BLaER1 treated with 17β-estradiol and CSF1 and Interleukin-3, amounts not matched to agents 10 nM and 100 nM (cell line): Measurements from ENCODE around the gene ASB1.

ENCODE experiments used
- H3K27ac ChIP-seq, 11 experiments: shearing (Covaris generic); formaldehyde crosslinking; 2 replicates each; pipeline ENCODE4 v1.8.1; 2022
- H3K27me3 ChIP-seq, 11 experiments: shearing (Covaris generic); formaldehyde crosslinking; 2 replicates each; pipeline ENCODE4 v1.8.1; 2022
- H3K36me3 ChIP-seq, 11 experiments: shearing (Covaris generic); formaldehyde crosslinking; 2 replicates each; pipeline ENCODE4 v1.8.1; 2022
- H3K4me1 ChIP-seq, 10 experiments: shearing (Covaris generic); formaldehyde crosslinking; 2 replicates each; pipeline ENCODE4 v1.8.1; 2022
- H3K4me2 ChIP-seq, 11 experiments: shearing (Covaris generic); formaldehyde crosslinking; 2 replicates each; pipeline ENCODE4 v1.8.1; 2022
- H3K4me3 ChIP-seq, 10 experiments: shearing (Covaris generic); formaldehyde crosslinking; 2 replicates each; pipeline ENCODE4 v1.8.1; 2022
- H3K9ac ChIP-seq, 11 experiments: shearing (Covaris generic); formaldehyde crosslinking; 2 replicates each; pipeline ENCODE4 v1.8.1; 2022
- H3K9me3 ChIP-seq, 11 experiments: shearing (Covaris generic); formaldehyde crosslinking; replicated peaks in 1 of 11; 2 replicates each; pipeline ENCODE4 v1.8.1; 2022
- H4K20me1 ChIP-seq, 11 experiments: shearing (Covaris generic); formaldehyde crosslinking; 2 replicates each; pipeline ENCODE4 v1.8.1; 2022
- Cebpa-rat ChIP-seq, 11 experiments: shearing (Covaris generic); IDR thresholded peaks; 2 replicates each; pipeline ENCODE4 v1.8.1; 2022

ASB1 gene

DNA sequence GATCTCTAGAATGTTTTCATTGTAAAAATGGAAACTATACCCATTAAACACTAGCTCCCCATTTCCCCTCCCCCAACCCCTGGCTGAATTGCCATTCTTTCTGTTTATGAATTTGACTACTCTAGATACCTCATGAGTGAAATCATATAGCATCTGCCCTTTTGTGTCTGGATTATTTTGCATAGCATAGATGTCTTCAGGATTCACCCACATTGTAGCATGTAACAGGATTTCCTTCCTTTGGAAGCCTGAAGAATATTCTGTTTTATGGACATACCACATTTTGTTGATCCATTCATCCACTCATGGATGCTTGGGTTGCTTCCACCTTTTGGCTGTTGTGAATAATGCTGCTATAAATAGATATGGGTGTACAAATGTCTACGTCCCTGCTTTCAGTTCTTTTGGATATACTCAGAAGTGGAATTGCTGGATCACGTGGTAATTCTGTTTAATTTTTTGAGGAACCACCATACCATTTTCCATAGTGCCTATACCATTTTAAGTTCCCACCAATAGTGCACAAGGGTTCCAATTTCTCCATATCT is 7.7 kb upstream of the ASB1 start:
- TF ChIP-seq Cebpa-rat (IDR thresholded peaks at IDR 0.05) = no peak
- Histone ChIP-seq H3K9ac (no peak overlapping the region), H4K20me1 (no peaks in the 10 kb centered on the region), H3K4me2 (no peak overlapping the region), H3K27ac (no peak overlapping the region), H3K27me3 (no peaks in the 10 kb centered on the region), H3K4me3 (no peak overlapping the region), H3K4me1 (peaks cover 0 to 12% (median 2%) of the 10 kb centered on the region in 10 experiments; a peak in 4 of 20 replicates), H3K36me3 (peaks cover 0 to 14% (median 5%) of the 10 kb centered on the region in 11 experiments; a peak in 7 of 22 replicates), H3K9me3 (peaks cover 24 to 35% (median 30%) of the 10 kb centered on the region in 11 experiments)

DNA sequence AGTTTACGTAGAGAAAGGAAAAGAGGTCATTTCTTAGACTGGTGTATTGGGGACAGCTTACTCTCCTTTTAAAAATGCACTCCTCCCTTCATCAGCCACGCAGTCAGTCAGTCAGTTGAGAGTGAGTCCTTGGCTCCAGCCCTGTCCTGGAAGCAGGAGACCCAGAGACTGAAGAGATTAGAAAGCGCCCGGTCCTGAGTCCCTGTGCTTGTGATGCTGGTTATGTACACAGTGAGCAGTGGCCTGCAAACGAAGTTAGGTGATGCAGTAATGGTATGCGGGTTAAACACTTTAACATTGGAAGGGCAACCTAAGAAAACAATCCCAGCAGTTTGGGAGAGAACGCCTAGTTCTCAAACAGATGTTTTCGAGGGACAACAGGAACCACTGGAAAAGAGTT is 6.3 kb upstream of the ASB1 start:
- Histone ChIP-seq H3K9me3 (peaks cover 17 to 22% (median 19%) of the 10 kb centered on the region in 11 experiments), H3K9ac (no peak overlapping the region), H3K27ac (no peak overlapping the region), H3K27me3 (no peaks in the 10 kb centered on the region), H3K36me3 (peaks cover 0 to 8% (median under 1%) of the 10 kb centered on the region in 11 experiments; a peak in 6 of 22 replicates), H3K4me3 (no peak overlapping the region), H3K4me2 (no peak overlapping the region), H4K20me1 (no peaks in the 10 kb centered on the region), H3K4me1 (peaks cover 0 to 25% (median 6%) of the 10 kb centered on the region in 10 experiments; a peak in 12 of 20 replicates)
- no peak for TF ChIP-seq Cebpa-rat (IDR thresholded peaks at IDR 0.05)

DNA sequence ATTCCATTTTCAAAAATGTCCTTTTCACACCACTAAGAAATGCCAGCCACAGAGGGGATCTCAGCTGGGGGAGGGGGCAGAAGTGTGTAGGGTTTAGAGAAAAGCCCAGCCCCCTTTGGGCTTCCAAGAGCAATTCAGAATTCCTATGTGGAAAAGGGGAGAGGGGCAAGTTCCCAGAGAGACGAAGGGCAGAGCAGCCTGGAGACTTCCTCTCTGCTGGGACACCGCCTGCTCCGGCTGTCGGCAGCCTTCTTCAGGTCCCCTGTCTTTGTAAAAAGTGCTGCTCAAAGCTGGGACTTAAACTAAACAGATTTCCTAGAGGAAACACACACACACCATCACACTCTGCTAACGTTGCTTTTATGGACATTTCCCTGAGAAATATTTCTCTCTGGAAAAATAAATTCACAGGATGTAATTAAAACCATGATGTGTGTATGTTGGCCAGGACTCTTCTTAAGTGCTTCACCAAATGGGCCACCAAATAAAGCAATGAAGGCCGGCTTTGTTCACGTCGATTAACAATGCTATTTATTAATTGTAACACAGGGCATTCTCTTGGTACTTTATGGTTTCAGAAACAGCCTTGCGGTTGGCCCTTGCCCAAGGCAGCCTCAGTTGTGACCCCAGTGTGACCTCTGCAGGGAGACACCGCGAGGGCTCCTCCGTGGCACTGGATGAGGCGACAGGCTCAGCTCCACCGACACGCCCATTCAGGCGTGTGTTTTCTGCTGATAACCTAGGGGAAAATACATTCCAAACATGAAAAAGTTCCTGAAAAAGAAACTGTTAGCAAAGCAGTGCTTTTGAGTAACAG is 5.6 kb upstream of the ASB1 start:
- H4K20me1 ChIP-seq = no peaks in the 10 kb centered on the region
- no peak overlapping the region; a peak in 1 of 22 replicates for H3K4me2 ChIP-seq
- peaks cover 11 to 15% (median 13%) of the 10 kb centered on the region in 11 experiments for H3K9me3 ChIP-seq
- H3K4me1 ChIP-seq = peaks cover 5 to 32% (median 12%) of the 10 kb centered on the region in 10 experiments; a peak in 18 of 20 replicates
- H3K4me3 ChIP-seq = no peak overlapping the region
- no peak for TF ChIP-seq Cebpa-rat (IDR thresholded peaks at IDR 0.05)
- 0 out of 22 replicates have a peak overlapping the region, but pooled peaks of 1 of the 11 experiments have one; percentile 2 for H3K9ac ChIP-seq
- peaks cover 0 to 1% (median 0%) of the 10 kb centered on the region in 11 experiments; a peak in 2 of 22 replicates for H3K36me3 ChIP-seq
- H3K27me3 ChIP-seq = no peaks in the 10 kb centered on the region
- H3K27ac ChIP-seq = no peak overlapping the region

DNA sequence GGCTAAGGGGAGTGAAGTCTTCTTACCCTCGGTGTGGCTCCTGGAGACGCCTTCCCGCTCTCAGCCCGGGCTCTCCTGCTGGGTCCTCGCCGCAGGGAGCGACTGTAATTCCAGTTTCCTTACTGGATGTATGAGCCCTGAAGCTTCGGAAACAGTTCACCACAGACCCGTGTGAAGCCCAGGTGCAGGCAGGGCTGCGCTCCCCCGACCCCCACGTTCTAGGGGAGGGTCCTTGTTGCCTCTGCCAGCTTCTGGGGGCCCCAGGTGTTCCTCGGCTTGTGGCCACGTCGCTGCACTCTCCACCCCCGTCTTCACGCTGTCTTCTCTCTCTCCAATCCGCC is 5.1 kb upstream of the ASB1 start:
- Histone ChIP-seq H3K4me3 (no peak overlapping the region), H3K27ac (no peak overlapping the region), H3K36me3 (no peaks in the 10 kb centered on the region)

DNA sequence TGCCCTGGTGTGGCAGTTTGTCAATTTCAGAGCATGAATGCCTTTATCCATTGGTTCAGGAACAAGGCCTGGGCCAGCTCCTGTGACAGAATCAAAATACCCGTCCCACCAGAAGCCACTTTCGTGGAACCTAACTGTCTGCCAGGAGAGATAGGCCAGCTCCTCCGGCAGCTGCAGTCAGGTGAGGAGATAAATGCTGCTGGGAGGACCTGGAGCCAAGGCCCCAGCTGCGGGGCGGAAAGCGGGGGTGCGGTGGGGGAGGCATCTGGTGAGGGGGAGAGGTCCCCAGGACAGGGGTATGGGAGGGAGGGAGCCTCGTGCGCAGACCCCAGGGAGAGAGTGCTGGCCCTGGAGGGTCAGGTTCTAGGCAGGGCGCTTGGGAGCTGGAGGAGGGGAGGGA is 4.4 kb upstream of the ASB1 start:
- H3K27ac ChIP-seq = no peak overlapping the region
- no peak overlapping the region for H3K4me3 ChIP-seq
- no peak for TF ChIP-seq Cebpa-rat (IDR thresholded peaks at IDR 0.05)
- no peaks in the 10 kb centered on the region for H4K20me1 ChIP-seq
- peaks cover 6 to 35% (median 16%) of the 10 kb centered on the region in 10 experiments; a peak in 18 of 20 replicates for H3K4me1 ChIP-seq
- H3K27me3 ChIP-seq = no peaks in the 10 kb centered on the region
- no peaks in the 10 kb centered on the region for H3K36me3 ChIP-seq
- no peak overlapping the region for H3K9ac ChIP-seq
- H3K4me2 ChIP-seq = no peak overlapping the region
- H3K9me3 ChIP-seq = peaks cover 0 to 3% (median under 1%) of the 10 kb centered on the region in 11 experiments; a peak in 13 of 22 replicates

More for the DNA sequence above, 5.1 kb upstream of the ASB1 start:
- Histone ChIP-seq H3K9me3 (peaks cover 5 to 9% (median 7%) of the 10 kb centered on the region in 11 experiments; a peak in 21 of 22 replicates), H3K4me2 (no peak overlapping the region; a peak in 1 of 22 replicates), H3K9ac (no peak overlapping the region), H3K27me3 (no peaks in the 10 kb centered on the region), H4K20me1 (no peaks in the 10 kb centered on the region), H3K4me1 (peaks cover 6 to 35% (median 16%) of the 10 kb centered on the region in 10 experiments; a peak in 18 of 20 replicates)
- TF ChIP-seq Cebpa-rat (IDR thresholded peaks at IDR 0.05) = no peak

DNA sequence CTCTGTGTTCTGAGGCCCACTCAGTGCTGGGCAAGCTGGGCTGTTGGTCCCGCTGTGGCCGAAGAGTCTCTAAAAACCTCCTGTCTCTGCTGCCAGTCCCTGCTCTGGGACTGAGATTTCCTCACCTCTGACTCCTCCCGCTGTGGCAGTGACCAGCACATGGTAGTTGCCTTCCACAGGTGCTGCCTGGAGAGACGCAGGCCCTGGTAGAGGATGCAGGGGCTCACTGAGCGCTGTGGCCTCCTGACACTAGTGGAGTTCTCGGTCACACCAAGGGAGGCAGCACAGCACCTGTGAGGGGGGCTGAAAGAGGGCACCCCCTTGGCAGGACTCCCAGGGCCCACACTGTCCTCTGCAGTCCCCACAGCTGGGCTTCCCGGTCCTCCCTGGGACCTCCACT is 3.8 kb upstream of the ASB1 start:
- peaks cover 12 to 42% (median 22%) of the 10 kb centered on the region in 10 experiments for H3K4me1 ChIP-seq
- no peaks in the 10 kb centered on the region for H3K36me3 ChIP-seq
- no peak overlapping the region for H3K27ac ChIP-seq
- H3K4me2 ChIP-seq = no peak overlapping the region
- H3K9me3 ChIP-seq = no peaks in the 10 kb centered on the region
- no peak for TF ChIP-seq Cebpa-rat (IDR thresholded peaks at IDR 0.05)
- H3K9ac ChIP-seq = no peak overlapping the region; a peak in 2 of 22 replicates
- H4K20me1 ChIP-seq = no peaks in the 10 kb centered on the region; a peak in 1 of 22 replicates
- H3K27me3 ChIP-seq = no peaks in the 10 kb centered on the region
- H3K4me3 ChIP-seq = no peak overlapping the region

DNA sequence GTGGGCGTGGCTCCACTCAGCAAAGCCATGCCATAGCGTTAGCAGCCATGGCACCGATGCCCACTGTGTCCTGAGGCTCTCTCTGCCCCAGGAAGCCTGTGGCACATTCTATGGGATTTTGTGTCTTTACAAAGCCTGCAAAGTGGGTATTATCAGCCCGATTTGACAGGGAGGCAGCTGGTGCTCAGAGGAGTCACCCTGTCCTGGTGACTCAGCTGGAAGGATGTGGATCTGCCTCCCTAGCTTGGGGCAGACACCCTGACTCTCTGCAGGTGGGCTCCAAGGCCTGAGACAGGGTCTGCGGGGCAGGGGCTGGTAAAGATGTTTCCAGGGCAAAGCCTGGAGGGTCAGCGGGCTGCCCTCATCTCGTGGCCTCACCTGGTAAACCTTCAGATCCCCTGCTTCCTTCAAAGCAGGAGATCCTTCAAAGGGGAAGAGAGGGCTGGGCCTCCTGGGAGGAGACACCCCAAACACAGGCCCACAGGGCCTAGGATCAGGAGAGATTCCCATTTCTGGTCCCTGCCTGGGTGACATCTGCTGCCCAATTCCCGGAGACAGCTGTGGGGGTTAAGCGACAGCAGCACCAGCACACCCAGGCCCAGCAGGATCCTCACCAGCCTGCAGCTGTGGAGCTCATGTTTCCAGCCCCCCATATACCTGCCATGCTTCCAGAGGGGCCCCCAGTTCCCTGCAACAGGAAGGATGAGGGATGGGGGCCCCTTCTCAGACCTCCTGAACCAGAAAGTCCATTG is 3.0 kb upstream of the ASB1 start:
- H3K4me2 ChIP-seq = 0 out of 22 replicates have a peak overlapping the region, but pooled peaks of 2 of the 11 experiments have one; percentile 0 to 3
- peaks cover 0 to 7% (median 4%) of the 10 kb centered on the region in 11 experiments; a peak in 12 of 22 replicates for H3K9me3 ChIP-seq
- peaks cover 0 to 6% (median 0%) of the 10 kb centered on the region in 11 experiments; a peak in 5 of 22 replicates for H4K20me1 ChIP-seq
- no peak for TF ChIP-seq Cebpa-rat (IDR thresholded peaks at IDR 0.05)
- H3K4me3 ChIP-seq = no peak overlapping the region
- no peaks in the 10 kb centered on the region for H3K27me3 ChIP-seq
- H3K4me1 ChIP-seq = peaks cover 20 to 50% (median 30%) of the 10 kb centered on the region in 10 experiments
- peaks cover 0 to 7% (median 4%) of the 10 kb centered on the region in 11 experiments; a peak in 14 of 22 replicates for H3K36me3 ChIP-seq
- H3K9ac ChIP-seq = peak overlapping the region in 1 of 11 experiments; percentile 35; a peak in 2 of 22 replicates
- no peak overlapping the region for H3K27ac ChIP-seq

DNA sequence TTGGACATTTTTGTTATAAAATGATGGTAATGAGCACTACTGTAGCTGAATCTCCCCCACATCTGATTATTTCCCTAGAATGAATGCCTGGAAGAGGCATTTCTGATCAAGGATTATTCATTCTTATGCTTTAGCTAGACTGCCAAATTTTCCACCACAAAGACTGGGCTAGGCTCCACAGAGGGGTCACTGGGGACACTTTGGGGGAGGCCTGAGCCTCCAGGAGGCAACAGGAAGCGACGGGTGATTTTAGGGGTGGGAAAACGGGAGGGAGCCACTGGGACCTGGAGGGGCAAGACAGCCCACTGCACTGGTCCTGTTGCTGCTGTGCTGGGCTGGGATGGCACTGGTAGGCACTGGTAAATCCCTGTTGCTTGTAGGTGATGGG is 2.4 kb upstream of the ASB1 start:
- Histone ChIP-seq H3K27me3 (no peaks in the 10 kb centered on the region), H4K20me1 (peaks cover 0 to 7% (median 0%) of the 10 kb centered on the region in 11 experiments; a peak in 5 of 22 replicates), H3K9ac (no peak overlapping the region; a peak in 1 of 22 replicates), H3K27ac (no peak overlapping the region), H3K9me3 (peaks cover 0 to 13% (median 10%) of the 10 kb centered on the region in 11 experiments; a peak in 16 of 22 replicates), H3K4me2 (0 out of 22 replicates have a peak overlapping the region, but pooled peaks of 3 of the 11 experiments have one; percentile 91 to 97 (median 94)), H3K4me3 (no peak overlapping the region), H3K4me1 (peaks cover 21 to 50% (median 31%) of the 10 kb centered on the region in 10 experiments), H3K36me3 (peaks cover 0 to 12% (median 9%) of the 10 kb centered on the region in 11 experiments; a peak in 14 of 22 replicates)
- no peak for TF ChIP-seq Cebpa-rat (IDR thresholded peaks at IDR 0.05)
